Astrocyte (in vitro differentiated cells and primary cell): Measurements from ENCODE around the gene TOM1L2. TPM values are rescaled to one million over a fixed set of nuclear protein-coding genes. Genes with fewer than 3 reads are reported as not detected.

Experiments used
- DNase-seq: peaks from one replicate; pipeline ENCODE4 v3.0.0-alpha.2; 2010; ENCODE audit warnings: low read depth
- FAIRE-seq: peaks from 2 replicates; lab custom pipeline; 2011; peaks lifted over from hg19 to GRCh38; lab: Jason Lieb, UNC
- H2AFZ ChIP-seq: 2 replicates; pipeline ENCODE4 v1.6.0; 2012; ENCODE audit warnings: low read depth, low read length, inconsistent platforms
- H3K27ac ChIP-seq: 2 replicates; pipeline ENCODE4 v1.5.1; 2011; ENCODE audit warnings: low read depth, low read length, inconsistent platforms
- H3K27me3 ChIP-seq: 2 replicates; pipeline ENCODE4 v1.6.0; 2011; ENCODE audit warnings: low read length, inconsistent platforms; ENCODE audit not compliant: insufficient read depth
- H3K36me3 ChIP-seq: 2 replicates; pipeline ENCODE4 v1.5.1; 2011; ENCODE audit warnings: low read length, inconsistent platforms; ENCODE audit not compliant: insufficient read depth
- H3K4me1 ChIP-seq: 2 replicates; pipeline ENCODE4 v1.5.1; 2011; ENCODE audit warnings: low read length, inconsistent platforms; ENCODE audit not compliant: insufficient read depth
- H3K4me2 ChIP-seq: 2 replicates; pipeline ENCODE4 v1.6.0; 2012; ENCODE audit warnings: low read length, inconsistent platforms
- H3K4me3 ChIP-seq: 2 replicates; pipeline ENCODE4 v1.5.1; 2011; ENCODE audit warnings: low read depth, mild to moderate bottlenecking, low read length, inconsistent platforms; ENCODE audit not compliant: insufficient read depth
- H3K79me2 ChIP-seq: 2 replicates; pipeline ENCODE4 v1.6.0; 2012; ENCODE audit warnings: mild to moderate bottlenecking, low read length, inconsistent platforms; ENCODE audit not compliant: insufficient read depth
- H3K9ac ChIP-seq: 2 replicates; pipeline ENCODE4 v1.6.0; 2012; ENCODE audit warnings: mild to moderate bottlenecking, low read length, inconsistent platforms
- H3K9me3 ChIP-seq: 2 replicates; pipeline ENCODE4 v1.5.1; 2012; ENCODE audit warnings: low read depth, mild to moderate bottlenecking, low read length, inconsistent platforms; ENCODE audit not compliant: insufficient read depth
- H4K20me1 ChIP-seq: 2 replicates; pipeline ENCODE4 v1.6.0; 2012; ENCODE audit warnings: low read length, inconsistent platforms; ENCODE audit not compliant: insufficient read depth
- H3K27ac Mint-ChIP-seq: one replicate; pipeline ENCODE4 v1.8.0; 2021; ENCODE audit warnings: mild to moderate bottlenecking, mixed read lengths; ENCODE audit not compliant: unreplicated experiment
- H3K27me3 Mint-ChIP-seq: one replicate; pipeline ENCODE4 v1.8.0; 2021; ENCODE audit warnings: low read depth, mixed read lengths; ENCODE audit not compliant: unreplicated experiment
- H3K36me3 Mint-ChIP-seq: one replicate; pipeline ENCODE4 v1.8.0; 2021; ENCODE audit warnings: low read depth, mixed read lengths; ENCODE audit not compliant: unreplicated experiment
- H3K4me1 Mint-ChIP-seq: one replicate; pipeline ENCODE4 v1.8.0; 2021; ENCODE audit warnings: low read depth, mixed read lengths; ENCODE audit not compliant: unreplicated experiment
- H3K4me3 Mint-ChIP-seq: one replicate; pipeline ENCODE4 v1.8.0; 2021; ENCODE audit warnings: mild to moderate bottlenecking, moderate library complexity, mixed read lengths; ENCODE audit not compliant: unreplicated experiment
- H3K9me3 Mint-ChIP-seq: one replicate; pipeline ENCODE4 v1.8.0; 2021; ENCODE audit warnings: mild to moderate bottlenecking, mixed read lengths; ENCODE audit not compliant: unreplicated experiment
- EZH2 ChIP-seq: IDR thresholded peaks from 2 replicates; pipeline ENCODE4 v1.6.1; 2012; ENCODE audit warnings: mild to moderate bottlenecking, low read length, inconsistent platforms; ENCODE audit not compliant: insufficient read depth
- total RNA-seq: library from RNA; stranded (reverse); gene quantifications from 2 replicates; pipeline ENCODE4 v1.2.1, GENCODE V29; 2021
- TF ChIP-seq, protein P1 (sequence below): IDR thresholded peaks from 2 replicates; pipeline ENCODE4 v1.5.1; 2011; ENCODE audit warnings: low read depth, mild to moderate bottlenecking, inconsistent platforms, low read length, moderate library complexity; ENCODE audit not compliant: insufficient read depth

The TOM1L2 gene
- total RNA-seq, 1 donor from 2014 or later, result 54.4 TPM

- no peaks in the 10 kb centered on the region for H3K9me3 Mint-ChIP-seq
- no peak overlapping the region for H3K4me3 ChIP-seq
These were observed 130.6 kb downstream of the TOM1L2 start for GRCh38 chr17:17841601-17842025.

DNA sequence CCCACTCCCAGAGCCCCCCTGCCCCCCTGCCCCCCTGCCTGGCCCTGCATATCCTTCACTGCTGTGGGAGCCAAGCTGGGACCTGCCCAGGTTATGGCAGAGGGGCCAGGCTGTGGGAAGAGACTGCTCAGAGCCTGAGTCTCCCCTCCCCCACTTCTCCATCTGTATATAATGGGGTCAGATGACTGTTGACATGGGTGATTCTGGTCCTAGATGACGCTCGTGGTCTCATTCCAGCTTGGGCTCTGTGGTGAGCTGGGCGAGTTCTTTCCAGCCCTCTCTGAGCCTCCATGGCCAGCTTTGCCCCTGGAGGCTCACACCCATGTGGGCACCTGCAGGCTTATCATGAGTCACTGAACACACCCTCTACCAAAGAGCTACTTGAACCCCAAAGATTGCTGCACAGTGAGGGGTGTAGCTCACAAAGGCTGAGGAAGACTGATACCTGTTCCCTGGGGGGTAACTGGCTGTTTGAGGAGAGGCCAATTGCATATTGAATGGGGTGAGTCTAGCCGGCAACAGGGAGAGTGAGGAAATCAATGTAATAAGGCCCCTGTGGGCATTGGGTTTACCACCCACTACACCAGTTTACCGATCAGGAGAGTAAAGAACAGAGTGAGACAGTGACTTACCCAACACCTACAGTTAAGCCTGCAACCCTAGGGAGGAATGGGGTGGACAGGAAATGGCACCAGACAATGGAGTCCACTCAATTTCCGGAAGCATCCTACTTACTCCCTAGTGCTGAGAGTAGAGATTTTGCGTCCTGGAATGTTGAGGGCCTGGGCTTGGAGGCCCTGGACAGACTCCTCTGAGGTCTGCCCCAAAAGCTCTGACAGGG is 131.2 kb downstream of the TOM1L2 start:
- no peaks in the 10 kb centered on the region for H3K27me3 ChIP-seq
- H3K27me3 Mint-ChIP-seq, result no peaks in the 10 kb centered on the region
- peak overlapping the region; percentile 70 for H3K4me3 Mint-ChIP-seq
- H3K4me2 ChIP-seq, result peak overlapping the region; percentile 80
- FAIRE-seq (no peak), DNase-seq (peak; percentile 40)
- H4K20me1 ChIP-seq, result no peaks in the 10 kb centered on the region
- H3K9me3 Mint-ChIP-seq, result no peaks in the 10 kb centered on the region
- peaks cover 2% of the 10 kb centered on the region for H3K36me3 Mint-ChIP-seq
- H3K27ac Mint-ChIP-seq, result peak overlapping the region; percentile 89
- peaks cover 26% of the 10 kb centered on the region for H3K4me1 Mint-ChIP-seq
- H3K36me3 ChIP-seq, result no peaks in the 10 kb centered on the region
- H3K9me3 ChIP-seq, result no peaks in the 10 kb centered on the region
- H3K79me2 ChIP-seq, result peaks cover 9% of the 10 kb centered on the region
- TF ChIP-seq EZH2, result no peak
- TF ChIP-seq, protein P1, sequence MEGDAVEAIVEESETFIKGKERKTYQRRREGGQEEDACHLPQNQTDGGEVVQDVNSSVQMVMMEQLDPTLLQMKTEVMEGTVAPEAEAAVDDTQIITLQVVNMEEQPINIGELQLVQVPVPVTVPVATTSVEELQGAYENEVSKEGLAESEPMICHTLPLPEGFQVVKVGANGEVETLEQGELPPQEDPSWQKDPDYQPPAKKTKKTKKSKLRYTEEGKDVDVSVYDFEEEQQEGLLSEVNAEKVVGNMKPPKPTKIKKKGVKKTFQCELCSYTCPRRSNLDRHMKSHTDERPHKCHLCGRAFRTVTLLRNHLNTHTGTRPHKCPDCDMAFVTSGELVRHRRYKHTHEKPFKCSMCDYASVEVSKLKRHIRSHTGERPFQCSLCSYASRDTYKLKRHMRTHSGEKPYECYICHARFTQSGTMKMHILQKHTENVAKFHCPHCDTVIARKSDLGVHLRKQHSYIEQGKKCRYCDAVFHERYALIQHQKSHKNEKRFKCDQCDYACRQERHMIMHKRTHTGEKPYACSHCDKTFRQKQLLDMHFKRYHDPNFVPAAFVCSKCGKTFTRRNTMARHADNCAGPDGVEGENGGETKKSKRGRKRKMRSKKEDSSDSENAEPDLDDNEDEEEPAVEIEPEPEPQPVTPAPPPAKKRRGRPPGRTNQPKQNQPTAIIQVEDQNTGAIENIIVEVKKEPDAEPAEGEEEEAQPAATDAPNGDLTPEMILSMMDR, result no peak
- no peak overlapping the region for H2AFZ ChIP-seq
- no peak overlapping the region for H3K4me3 ChIP-seq
- H3K9ac ChIP-seq, result no peak overlapping the region
- peaks cover 36% of the 10 kb centered on the region for H3K4me1 ChIP-seq
- H3K27ac ChIP-seq, result peak overlapping the region; percentile 13

More at GRCh38 chr17:17841601-17842025, 130.6 kb downstream of the TOM1L2 start:
- Histone ChIP-seq H2AFZ (no peak overlapping the region), H3K4me1 (peaks cover 35% of the 10 kb centered on the region), H4K20me1 (no peaks in the 10 kb centered on the region), H3K27me3 (no peaks in the 10 kb centered on the region), H3K9ac (no peak overlapping the region), H3K9me3 (no peaks in the 10 kb centered on the region), H3K79me2 (peaks cover 2% of the 10 kb centered on the region), H3K4me2 (no peak overlapping the region), H3K27ac (no peak overlapping the region), H3K36me3 (no peaks in the 10 kb centered on the region)
- DNase-seq (no peak), FAIRE-seq (no peak)
- H3K4me3 Mint-ChIP-seq, result no peak overlapping the region
- H3K36me3 Mint-ChIP-seq, result peaks cover 2% of the 10 kb centered on the region
- H3K27ac Mint-ChIP-seq, result no peak overlapping the region
- TF ChIP-seq EZH2, result no peak
- TF ChIP-seq, protein P1, result no peak
- no peaks in the 10 kb centered on the region for H3K27me3 Mint-ChIP-seq
- peaks cover 26% of the 10 kb centered on the region for H3K4me1 Mint-ChIP-seq
